OCI-LY7 (cell line): Measurements from ENCODE around the gene PTPN13.

ENCODE experiments used
- CTCF ChIP-seq: fragments of 200-600 bp; sonication (generic); conservative IDR thresholded peaks from 2 replicates; pipeline ENCODE4 v1.5.1; 2014; ENCODE audit warnings: mild to moderate bottlenecking, antibody characterized with exemption, low read length, moderate library complexity, mixed read lengths
- EZH2phosphoT487 ChIP-seq: fragments of 200-600 bp; sonication (generic); IDR thresholded peaks from 2 replicates; pipeline ENCODE4 v1.6.1; 2018; ENCODE audit warnings: low read depth, borderline replicate concordance, mild to moderate bottlenecking, mixed run types, antibody characterized with exemption, low read length, moderate library complexity, mixed read lengths

GRCh38 chr4:86721412-86721811 is 127.3 kb downstream of the PTPN13 start:
- TF ChIP-seq CTCF, result no peak
- TF ChIP-seq EZH2phosphoT487, result no peak
